Measurements from ENCODE around the gene PSMB5.

DNA sequence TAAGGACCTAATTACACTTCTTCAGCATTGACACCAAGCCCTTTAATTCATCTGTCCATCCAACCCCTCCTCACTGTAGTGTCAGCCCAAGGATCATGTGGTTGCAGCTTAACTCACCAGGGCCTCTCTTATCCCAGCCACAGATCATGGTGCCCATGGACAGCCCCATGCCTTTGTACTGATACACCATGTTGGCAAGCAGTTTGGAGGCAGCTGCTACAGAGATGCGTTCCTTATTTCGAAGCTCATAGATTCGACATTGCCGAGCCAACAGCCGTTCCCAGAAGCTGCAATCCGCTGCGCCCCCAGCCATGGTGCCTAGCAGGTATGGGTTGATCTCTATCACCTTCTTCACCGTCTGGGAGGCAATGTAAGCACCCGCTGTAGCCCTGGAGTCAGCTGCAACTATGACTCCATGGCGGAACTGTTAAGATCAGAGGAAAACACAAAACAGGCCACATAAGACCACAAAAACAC, 1.4 kb downstream of the PSMB5 start:
- TF ChIP-seq SIN3A (IDR thresholded peaks at IDR 0.05; ENCODE audit: borderline replicate concordance, insufficient read depth, low read length), result no peak
- TF ChIP-seq, protein P1, sequence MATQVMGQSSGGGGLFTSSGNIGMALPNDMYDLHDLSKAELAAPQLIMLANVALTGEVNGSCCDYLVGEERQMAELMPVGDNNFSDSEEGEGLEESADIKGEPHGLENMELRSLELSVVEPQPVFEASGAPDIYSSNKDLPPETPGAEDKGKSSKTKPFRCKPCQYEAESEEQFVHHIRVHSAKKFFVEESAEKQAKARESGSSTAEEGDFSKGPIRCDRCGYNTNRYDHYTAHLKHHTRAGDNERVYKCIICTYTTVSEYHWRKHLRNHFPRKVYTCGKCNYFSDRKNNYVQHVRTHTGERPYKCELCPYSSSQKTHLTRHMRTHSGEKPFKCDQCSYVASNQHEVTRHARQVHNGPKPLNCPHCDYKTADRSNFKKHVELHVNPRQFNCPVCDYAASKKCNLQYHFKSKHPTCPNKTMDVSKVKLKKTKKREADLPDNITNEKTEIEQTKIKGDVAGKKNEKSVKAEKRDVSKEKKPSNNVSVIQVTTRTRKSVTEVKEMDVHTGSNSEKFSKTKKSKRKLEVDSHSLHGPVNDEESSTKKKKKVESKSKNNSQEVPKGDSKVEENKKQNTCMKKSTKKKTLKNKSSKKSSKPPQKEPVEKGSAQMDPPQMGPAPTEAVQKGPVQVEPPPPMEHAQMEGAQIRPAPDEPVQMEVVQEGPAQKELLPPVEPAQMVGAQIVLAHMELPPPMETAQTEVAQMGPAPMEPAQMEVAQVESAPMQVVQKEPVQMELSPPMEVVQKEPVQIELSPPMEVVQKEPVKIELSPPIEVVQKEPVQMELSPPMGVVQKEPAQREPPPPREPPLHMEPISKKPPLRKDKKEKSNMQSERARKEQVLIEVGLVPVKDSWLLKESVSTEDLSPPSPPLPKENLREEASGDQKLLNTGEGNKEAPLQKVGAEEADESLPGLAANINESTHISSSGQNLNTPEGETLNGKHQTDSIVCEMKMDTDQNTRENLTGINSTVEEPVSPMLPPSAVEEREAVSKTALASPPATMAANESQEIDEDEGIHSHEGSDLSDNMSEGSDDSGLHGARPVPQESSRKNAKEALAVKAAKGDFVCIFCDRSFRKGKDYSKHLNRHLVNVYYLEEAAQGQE (IDR thresholded peaks at IDR 0.05; ENCODE audit: insufficient read depth in 1 of 2, low read depth in 2 of 2, low read length in 2 of 2), result no peak

Measured in PFSK-1 (cell line).